Transverse colon (tissue), 4 donors: ENCODE results near the gene ADCY9.

Source experiments
- CTCF ChIP-seq, 5 experiments: fragments of 200-600 bp in 3 of 5; fragments of 450-650 bp in 2 of 5; sonication (generic) in 3 of 5; IDR thresholded peaks; 1 replicate in 2 of 5; 2 replicates in 3 of 5; pipeline ENCODE4 v1.5.1; 2016 to 2017; ENCODE audit warnings: antibody characterized with exemption in 5 of 5, inconsistent platforms in 3 of 5, mild to moderate bottlenecking in 2 of 5, moderate library complexity in 1 of 5
- EP300 ChIP-seq: sonication (generic); formaldehyde crosslinking; IDR thresholded peaks from one replicate; pipeline ENCODE4 v1.6.1; 2017; ENCODE audit warnings: antibody characterized with exemption, low read depth
- POLR2A ChIP-seq: fragments of 450-650 bp; IDR thresholded peaks from one replicate; pipeline ENCODE4 v1.6.1; 2016; ENCODE audit warnings: antibody characterized with exemption, mild to moderate bottlenecking, moderate library complexity
- POLR2AphosphoS5 ChIP-seq, 3 donors: sonication (generic); formaldehyde crosslinking; IDR thresholded peaks; one replicate each; pipeline ENCODE4 v1.6.1; 2016; ENCODE audit warnings: antibody characterized with exemption in 3 of 3

DNA sequence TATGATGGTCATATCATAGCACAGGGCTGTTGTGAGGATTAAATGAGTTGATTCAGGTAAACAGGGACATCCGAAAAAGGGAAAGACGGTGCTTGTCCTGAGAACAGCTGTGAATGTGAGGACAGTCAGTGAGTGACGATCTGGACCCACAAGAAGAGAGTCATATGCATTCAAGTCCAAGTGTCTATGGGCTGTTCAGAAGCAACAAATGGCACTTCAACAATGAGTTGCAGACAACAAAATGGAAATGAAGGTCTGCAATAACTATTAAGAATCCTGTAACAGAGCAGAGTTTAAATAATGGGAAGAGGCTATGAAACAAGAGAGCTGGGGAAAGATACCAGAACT, 100.3 kb downstream of the ADCY9 start:
- no peak for TF ChIP-seq POLR2A
- TF ChIP-seq EP300 = no peak
- no peak for TF ChIP-seq POLR2AphosphoS5 (IDR thresholded peaks at IDR 0.05)
- no peak for TF ChIP-seq CTCF (IDR thresholded peaks at IDR 0.05)
